GM03348 (cell line): ENCODE measurements around the gene MEA1.

ENCODE experiments used
- DNase-seq: peaks from one replicate; pipeline ENCODE4 v3.0.0; 2012; ENCODE audit warnings: low spot score

The MEA1 gene

GRCh38 chr6:43038727-43039126 is 25.0 kb upstream of the MEA1 start:
- DNase-seq: no peak

- no peak for DNase-seq
Observed at GRCh38 chr6:43037706-43038105, 24.0 kb upstream of the MEA1 start.

- DNase-seq: no peak
Observed at GRCh38 chr6:43037197-43037596, 23.5 kb upstream of the MEA1 start.

GRCh38 chr6:43036712-43037111 is 23.0 kb upstream of the MEA1 start:
- no peak for DNase-seq

- DNase-seq: no peak
Observed at GRCh38 chr6:43035495-43036194, 21.9 kb upstream of the MEA1 start.

GRCh38 chr6:43034190-43034525 is 20.4 kb upstream of the MEA1 start:
- DNase-seq: no peak

GRCh38 chr6:43033496-43034189 is 19.9 kb upstream of the MEA1 start:
- DNase-seq: no peak

- no peak for DNase-seq
Observed at GRCh38 chr6:43032326-43032725, 18.6 kb upstream of the MEA1 start.

- DNase-seq: no peak
Observed at GRCh38 chr6:43029120-43029519, 15.4 kb upstream of the MEA1 start.

GRCh38 chr6:43026365-43026764 is 12.6 kb upstream of the MEA1 start:
- no peak for DNase-seq

GRCh38 chr6:43024436-43024835 is 10.7 kb upstream of the MEA1 start:
- DNase-seq: no peak

- peak; percentile 92 for DNase-seq
Observed at GRCh38 chr6:43021270-43022047, 7.7 kb upstream of the MEA1 start, which contains the start of gene RRP36. TSS of gene RRP36 (plus strand) at chr6:43021623. CDS start at chr6:43021655, 32 bp downstream.

GRCh38 chr6:43020847-43021246 is 7.1 kb upstream of the MEA1 start:
- DNase-seq: peak; percentile 24

- no peak for DNase-seq
Observed at GRCh38 chr6:43020052-43020705, 6.4 kb upstream of the MEA1 start.

- no peak for DNase-seq
Observed at GRCh38 chr6:43019152-43019551, 5.4 kb upstream of the MEA1 start.

- no peak for DNase-seq
Observed at GRCh38 chr6:43016943-43017334, 3.2 kb upstream of the MEA1 start.

- no peak for DNase-seq
Observed at GRCh38 chr6:43016176-43016942, 2.6 kb upstream of the MEA1 start.

- DNase-seq: peak; percentile 62
Observed at GRCh38 chr6:43014434-43014909, 726 bp upstream of the MEA1 start.

GRCh38 chr6:43013097-43013842 is 476 bp downstream of the MEA1 start:
- no peak for DNase-seq

- no peak for DNase-seq
Observed at GRCh38 chr6:43012364-43012763, 1.4 kb downstream of the MEA1 start.

GRCh38 chr6:43011207-43011606 is 2.5 kb downstream of the MEA1 start:
- no peak for DNase-seq
